Measurements from ENCODE around the gene KANK4. TPM values are rescaled to one million over a fixed set of nuclear protein-coding genes. Genes with fewer than 3 reads are reported as not detected.

The KANK4 gene
- total RNA-seq, 6 experiments from 2014 or later: not detected

DNA sequence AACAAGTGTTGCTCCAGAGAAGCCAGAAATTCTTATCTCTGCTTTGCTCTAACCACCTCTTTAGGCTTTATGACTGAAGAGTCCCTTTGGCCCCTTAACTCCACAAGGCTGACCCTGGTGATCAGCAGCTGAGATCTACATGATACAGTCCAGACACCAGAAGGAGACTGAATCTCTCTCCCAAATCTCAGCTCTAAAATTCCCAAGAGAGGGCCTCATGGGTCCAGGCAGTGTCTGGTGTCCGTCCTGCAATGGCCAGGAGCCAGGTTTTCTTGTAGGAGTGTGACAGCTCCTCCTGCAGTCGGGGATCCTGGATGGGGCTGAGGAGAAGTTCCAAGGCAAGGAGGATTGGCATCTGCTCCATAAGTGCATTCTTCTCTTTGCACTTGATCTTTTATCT lies 89.3 kb downstream of the KANK4 start:
- Mint-ChIP-seq H3K4me1 (ENCODE audit: low read depth) (peaks cover 26% of the 10 kb centered on the region; the same call in 1 of the 2 replicates), H3K9me3 (peaks cover 35% of the 10 kb centered on the region), H3K27me3 (ENCODE audit: insufficient read depth) (no peaks in the 10 kb centered on the region; the same call in 1 of the 2 replicates), H3K4me3 (no peak overlapping the region), H3K36me3 (ENCODE audit: low read depth) (peaks cover 11% of the 10 kb centered on the region; the same call in 1 of the 2 replicates), H3K27ac (no peak overlapping the region)
- DNase-seq: no peak
- TF ChIP-seq, protein P1, sequence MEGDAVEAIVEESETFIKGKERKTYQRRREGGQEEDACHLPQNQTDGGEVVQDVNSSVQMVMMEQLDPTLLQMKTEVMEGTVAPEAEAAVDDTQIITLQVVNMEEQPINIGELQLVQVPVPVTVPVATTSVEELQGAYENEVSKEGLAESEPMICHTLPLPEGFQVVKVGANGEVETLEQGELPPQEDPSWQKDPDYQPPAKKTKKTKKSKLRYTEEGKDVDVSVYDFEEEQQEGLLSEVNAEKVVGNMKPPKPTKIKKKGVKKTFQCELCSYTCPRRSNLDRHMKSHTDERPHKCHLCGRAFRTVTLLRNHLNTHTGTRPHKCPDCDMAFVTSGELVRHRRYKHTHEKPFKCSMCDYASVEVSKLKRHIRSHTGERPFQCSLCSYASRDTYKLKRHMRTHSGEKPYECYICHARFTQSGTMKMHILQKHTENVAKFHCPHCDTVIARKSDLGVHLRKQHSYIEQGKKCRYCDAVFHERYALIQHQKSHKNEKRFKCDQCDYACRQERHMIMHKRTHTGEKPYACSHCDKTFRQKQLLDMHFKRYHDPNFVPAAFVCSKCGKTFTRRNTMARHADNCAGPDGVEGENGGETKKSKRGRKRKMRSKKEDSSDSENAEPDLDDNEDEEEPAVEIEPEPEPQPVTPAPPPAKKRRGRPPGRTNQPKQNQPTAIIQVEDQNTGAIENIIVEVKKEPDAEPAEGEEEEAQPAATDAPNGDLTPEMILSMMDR (IDR thresholded peaks at IDR 0.05): no peak

DNA sequence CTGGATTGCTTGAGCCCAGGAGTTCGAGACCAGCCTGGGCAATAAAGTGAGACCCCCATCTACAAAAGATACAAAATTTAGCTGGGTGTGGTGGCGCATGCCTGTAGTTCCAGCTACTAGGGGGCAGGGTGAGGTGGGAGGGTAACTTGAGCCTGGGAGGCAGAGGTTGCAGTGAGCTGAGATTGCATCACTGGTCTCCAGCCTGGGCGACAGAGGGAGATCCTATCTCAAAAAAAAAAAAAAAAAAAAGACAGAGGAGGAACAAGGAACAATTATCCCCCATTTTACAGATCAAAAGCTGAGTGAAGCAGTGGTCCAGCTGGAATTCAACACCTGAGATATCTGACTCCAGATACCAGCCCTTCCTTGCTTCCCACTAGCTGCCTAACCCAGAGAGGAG lies 89.8 kb downstream of the KANK4 start:
- Mint-ChIP-seq H3K4me1 (ENCODE audit: low read depth) (peaks cover 22% of the 10 kb centered on the region; the same call in 1 of the 2 replicates), H3K27me3 (ENCODE audit: insufficient read depth) (no peaks in the 10 kb centered on the region; the same call in 1 of the 2 replicates), H3K36me3 (ENCODE audit: low read depth) (peaks cover 11% of the 10 kb centered on the region; the same call in 1 of the 2 replicates), H3K4me3 (no peak overlapping the region), H3K27ac (no peak overlapping the region), H3K9me3 (peaks cover 35% of the 10 kb centered on the region)
- DNase-seq: no peak
- TF ChIP-seq, protein P1 (IDR thresholded peaks at IDR 0.05): no peak

- Mint-ChIP-seq H3K4me1 (ENCODE audit: low read depth) (peaks cover 19% of the 10 kb centered on the region; the same call in 1 of the 2 replicates), H3K27me3 (ENCODE audit: insufficient read depth) (no peaks in the 10 kb centered on the region; the same call in 1 of the 2 replicates), H3K27ac (no peak overlapping the region), H3K4me3 (no peak overlapping the region), H3K36me3 (ENCODE audit: low read depth) (peaks cover 11% of the 10 kb centered on the region; the same call in 1 of the 2 replicates), H3K9me3 (peaks cover 38% of the 10 kb centered on the region)
- no peak for DNase-seq
- TF ChIP-seq, protein P1 (IDR thresholded peaks at IDR 0.05): no peak
Measured at GRCh38 chr1:62228883-62229187, 90.4 kb downstream of the KANK4 start.

GRCh38 chr1:62228136-62228882 lies 90.9 kb downstream of the KANK4 start:
- DNase-seq: no peak
- peaks cover 19% of the 10 kb centered on the region; the same call in 1 of the 2 replicates for H3K4me1 Mint-ChIP-seq (ENCODE audit: low read depth)
- TF ChIP-seq, protein P1 (IDR thresholded peaks at IDR 0.05): no peak
- H3K36me3 Mint-ChIP-seq (ENCODE audit: low read depth): peaks cover 11% of the 10 kb centered on the region; the same call in 1 of the 2 replicates
- no peak overlapping the region for H3K4me3 Mint-ChIP-seq
- H3K27ac Mint-ChIP-seq: no peak overlapping the region
- no peaks in the 10 kb centered on the region; the same call in 1 of the 2 replicates for H3K27me3 Mint-ChIP-seq (ENCODE audit: insufficient read depth)
- peaks cover 35% of the 10 kb centered on the region for H3K9me3 Mint-ChIP-seq

DNA sequence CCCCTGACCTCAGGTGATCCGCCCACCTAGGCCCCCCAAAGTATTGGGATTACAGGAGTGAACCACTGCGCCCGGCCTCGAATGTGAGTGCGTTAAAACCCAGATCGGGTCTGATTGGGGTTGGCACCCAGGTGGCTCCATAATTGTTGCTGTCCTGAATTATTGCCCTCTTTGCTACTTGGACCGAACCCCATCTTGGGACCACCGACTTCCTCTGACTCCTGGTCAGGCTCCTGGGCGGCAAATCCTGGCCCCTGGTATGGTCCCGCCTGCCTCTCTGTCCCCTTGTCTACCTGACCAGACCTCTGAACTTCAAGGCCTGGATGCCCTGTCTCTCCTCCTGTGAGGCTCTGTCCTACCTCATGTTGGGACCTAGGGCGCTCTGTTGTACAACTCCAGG lies 91.7 kb downstream of the KANK4 start:
- Mint-ChIP-seq H3K4me3 (no peak overlapping the region), H3K36me3 (ENCODE audit: low read depth) (peaks cover 4% of the 10 kb centered on the region; the same call in 1 of the 2 replicates), H3K9me3 (peaks cover 28% of the 10 kb centered on the region), H3K27me3 (ENCODE audit: insufficient read depth) (no peaks in the 10 kb centered on the region; the same call in 1 of the 2 replicates), H3K27ac (no peak overlapping the region), H3K4me1 (ENCODE audit: low read depth) (peaks cover 19% of the 10 kb centered on the region; the same call in 1 of the 2 replicates)
- DNase-seq: no peak
- TF ChIP-seq, protein P1 (IDR thresholded peaks at IDR 0.05): no peak
